WTC11 (cell line): ENCODE results near the gene WWOX.

Experiments
- ATF2 ChIP-seq: sonication (generic); formaldehyde crosslinking; IDR thresholded peaks from 2 replicates; pipeline ENCODE4 v1.8.1; 2022; ENCODE audit warnings: low read depth, missing genetic modification reagents, borderline replicate concordance
- CREB1 ChIP-seq: sonication (generic); formaldehyde crosslinking; IDR thresholded peaks from 2 replicates; pipeline ENCODE4 v1.8.0; 2023; ENCODE audit warnings: mild to moderate bottlenecking, missing genetic modification reagents
- E2F4 ChIP-seq: sonication (generic); formaldehyde crosslinking; IDR thresholded peaks from 2 replicates; pipeline ENCODE4 v1.8.1; 2022; ENCODE audit warnings: low read depth, mild to moderate bottlenecking, moderate library complexity, missing genetic modification reagents, borderline replicate concordance
- FOXJ3 ChIP-seq: sonication (generic); formaldehyde crosslinking; IDR thresholded peaks from 2 replicates; pipeline ENCODE4 v1.9.0; 2021; ENCODE audit warnings: missing genetic modification reagents, mild to moderate bottlenecking, borderline replicate concordance
- NR2C2 ChIP-seq: sonication (generic); formaldehyde crosslinking; IDR thresholded peaks from 2 replicates; pipeline ENCODE4 v1.8.0; 2022; ENCODE audit warnings: mild to moderate bottlenecking, missing genetic modification reagents
- SP1 ChIP-seq: sonication (generic); formaldehyde crosslinking; conservative IDR thresholded peaks from 2 replicates; pipeline ENCODE4 v1.8.1; 2022; ENCODE audit warnings: missing genetic modification reagents
- TCF7 ChIP-seq: sonication (generic); formaldehyde crosslinking; IDR thresholded peaks from 2 replicates; pipeline ENCODE4 v1.8.0; 2022; ENCODE audit warnings: mild to moderate bottlenecking, low read depth, missing genetic modification reagents, moderate library complexity
- ZNF532 ChIP-seq: fragments of 250-450 bp; sonication (Bioruptor Pico); IDR thresholded peaks from 2 replicates; pipeline ENCODE4 v1.9.0; 2021; ENCODE audit warnings: mild to moderate bottlenecking, borderline replicate concordance
- TF ChIP-seq, protein P1 (sequence below): fragments of 200-600 bp; IDR thresholded peaks from 2 replicates; pipeline ENCODE4 v1.8.0; 2022; ENCODE audit warnings: antibody characterized with exemption
- TF ChIP-seq, protein P2 (sequence below): sonication (generic); formaldehyde crosslinking; IDR thresholded peaks from 2 replicates; pipeline ENCODE4 v1.8.0; 2022; ENCODE audit warnings: mild to moderate bottlenecking, missing genetic modification reagents
- TF ChIP-seq, protein P3 (sequence below): sonication (generic); formaldehyde crosslinking; IDR thresholded peaks from 2 replicates; pipeline ENCODE4 v1.8.0; 2022; ENCODE audit warnings: missing genetic modification reagents
- TF ChIP-seq, protein P4 (sequence below): sonication (generic); formaldehyde crosslinking; IDR thresholded peaks from 2 replicates; pipeline ENCODE4 v1.8.0; 2023; ENCODE audit warnings: mild to moderate bottlenecking, missing genetic modification reagents

- TF ChIP-seq, protein P1, sequence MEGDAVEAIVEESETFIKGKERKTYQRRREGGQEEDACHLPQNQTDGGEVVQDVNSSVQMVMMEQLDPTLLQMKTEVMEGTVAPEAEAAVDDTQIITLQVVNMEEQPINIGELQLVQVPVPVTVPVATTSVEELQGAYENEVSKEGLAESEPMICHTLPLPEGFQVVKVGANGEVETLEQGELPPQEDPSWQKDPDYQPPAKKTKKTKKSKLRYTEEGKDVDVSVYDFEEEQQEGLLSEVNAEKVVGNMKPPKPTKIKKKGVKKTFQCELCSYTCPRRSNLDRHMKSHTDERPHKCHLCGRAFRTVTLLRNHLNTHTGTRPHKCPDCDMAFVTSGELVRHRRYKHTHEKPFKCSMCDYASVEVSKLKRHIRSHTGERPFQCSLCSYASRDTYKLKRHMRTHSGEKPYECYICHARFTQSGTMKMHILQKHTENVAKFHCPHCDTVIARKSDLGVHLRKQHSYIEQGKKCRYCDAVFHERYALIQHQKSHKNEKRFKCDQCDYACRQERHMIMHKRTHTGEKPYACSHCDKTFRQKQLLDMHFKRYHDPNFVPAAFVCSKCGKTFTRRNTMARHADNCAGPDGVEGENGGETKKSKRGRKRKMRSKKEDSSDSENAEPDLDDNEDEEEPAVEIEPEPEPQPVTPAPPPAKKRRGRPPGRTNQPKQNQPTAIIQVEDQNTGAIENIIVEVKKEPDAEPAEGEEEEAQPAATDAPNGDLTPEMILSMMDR = no peak
- TF ChIP-seq, protein P2, sequence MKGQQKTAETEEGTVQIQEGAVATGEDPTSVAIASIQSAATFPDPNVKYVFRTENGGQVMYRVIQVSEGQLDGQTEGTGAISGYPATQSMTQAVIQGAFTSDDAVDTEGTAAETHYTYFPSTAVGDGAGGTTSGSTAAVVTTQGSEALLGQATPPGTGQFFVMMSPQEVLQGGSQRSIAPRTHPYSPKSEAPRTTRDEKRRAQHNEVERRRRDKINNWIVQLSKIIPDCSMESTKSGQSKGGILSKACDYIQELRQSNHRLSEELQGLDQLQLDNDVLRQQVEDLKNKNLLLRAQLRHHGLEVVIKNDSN (CRISPR knock-in tag) = no peak
- TF ChIP-seq FOXJ3 (CRISPR knock-in tag) = no peak
- no peak for TF ChIP-seq NR2C2 (CRISPR knock-in tag)
- no peak for TF ChIP-seq E2F4 (CRISPR knock-in tag)
- TF ChIP-seq, protein P3, sequence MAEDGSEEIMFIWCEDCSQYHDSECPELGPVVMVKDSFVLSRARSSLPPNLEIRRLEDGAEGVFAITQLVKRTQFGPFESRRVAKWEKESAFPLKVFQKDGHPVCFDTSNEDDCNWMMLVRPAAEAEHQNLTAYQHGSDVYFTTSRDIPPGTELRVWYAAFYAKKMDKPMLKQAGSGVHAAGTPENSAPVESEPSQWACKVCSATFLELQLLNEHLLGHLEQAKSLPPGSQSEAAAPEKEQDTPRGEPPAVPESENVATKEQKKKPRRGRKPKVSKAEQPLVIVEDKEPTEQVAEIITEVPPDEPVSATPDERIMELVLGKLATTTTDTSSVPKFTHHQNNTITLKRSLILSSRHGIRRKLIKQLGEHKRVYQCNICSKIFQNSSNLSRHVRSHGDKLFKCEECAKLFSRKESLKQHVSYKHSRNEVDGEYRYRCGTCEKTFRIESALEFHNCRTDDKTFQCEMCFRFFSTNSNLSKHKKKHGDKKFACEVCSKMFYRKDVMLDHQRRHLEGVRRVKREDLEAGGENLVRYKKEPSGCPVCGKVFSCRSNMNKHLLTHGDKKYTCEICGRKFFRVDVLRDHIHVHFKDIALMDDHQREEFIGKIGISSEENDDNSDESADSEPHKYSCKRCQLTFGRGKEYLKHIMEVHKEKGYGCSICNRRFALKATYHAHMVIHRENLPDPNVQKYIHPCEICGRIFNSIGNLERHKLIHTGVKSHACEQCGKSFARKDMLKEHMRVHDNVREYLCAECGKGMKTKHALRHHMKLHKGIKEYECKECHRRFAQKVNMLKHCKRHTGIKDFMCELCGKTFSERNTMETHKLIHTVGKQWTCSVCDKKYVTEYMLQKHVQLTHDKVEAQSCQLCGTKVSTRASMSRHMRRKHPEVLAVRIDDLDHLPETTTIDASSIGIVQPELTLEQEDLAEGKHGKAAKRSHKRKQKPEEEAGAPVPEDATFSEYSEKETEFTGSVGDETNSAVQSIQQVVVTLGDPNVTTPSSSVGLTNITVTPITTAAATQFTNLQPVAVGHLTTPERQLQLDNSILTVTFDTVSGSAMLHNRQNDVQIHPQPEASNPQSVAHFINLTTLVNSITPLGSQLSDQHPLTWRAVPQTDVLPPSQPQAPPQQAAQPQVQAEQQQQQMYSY (CRISPR knock-in tag) = no peak
- TF ChIP-seq SP1 (CRISPR knock-in tag) = no peak
- TF ChIP-seq CREB1 = no peak
- TF ChIP-seq ZNF532 (CRISPR knock-in tag) = no peak
- no peak for TF ChIP-seq ATF2 (CRISPR knock-in tag)
- TF ChIP-seq TCF7 (CRISPR knock-in tag) = no peak
- TF ChIP-seq, protein P4, sequence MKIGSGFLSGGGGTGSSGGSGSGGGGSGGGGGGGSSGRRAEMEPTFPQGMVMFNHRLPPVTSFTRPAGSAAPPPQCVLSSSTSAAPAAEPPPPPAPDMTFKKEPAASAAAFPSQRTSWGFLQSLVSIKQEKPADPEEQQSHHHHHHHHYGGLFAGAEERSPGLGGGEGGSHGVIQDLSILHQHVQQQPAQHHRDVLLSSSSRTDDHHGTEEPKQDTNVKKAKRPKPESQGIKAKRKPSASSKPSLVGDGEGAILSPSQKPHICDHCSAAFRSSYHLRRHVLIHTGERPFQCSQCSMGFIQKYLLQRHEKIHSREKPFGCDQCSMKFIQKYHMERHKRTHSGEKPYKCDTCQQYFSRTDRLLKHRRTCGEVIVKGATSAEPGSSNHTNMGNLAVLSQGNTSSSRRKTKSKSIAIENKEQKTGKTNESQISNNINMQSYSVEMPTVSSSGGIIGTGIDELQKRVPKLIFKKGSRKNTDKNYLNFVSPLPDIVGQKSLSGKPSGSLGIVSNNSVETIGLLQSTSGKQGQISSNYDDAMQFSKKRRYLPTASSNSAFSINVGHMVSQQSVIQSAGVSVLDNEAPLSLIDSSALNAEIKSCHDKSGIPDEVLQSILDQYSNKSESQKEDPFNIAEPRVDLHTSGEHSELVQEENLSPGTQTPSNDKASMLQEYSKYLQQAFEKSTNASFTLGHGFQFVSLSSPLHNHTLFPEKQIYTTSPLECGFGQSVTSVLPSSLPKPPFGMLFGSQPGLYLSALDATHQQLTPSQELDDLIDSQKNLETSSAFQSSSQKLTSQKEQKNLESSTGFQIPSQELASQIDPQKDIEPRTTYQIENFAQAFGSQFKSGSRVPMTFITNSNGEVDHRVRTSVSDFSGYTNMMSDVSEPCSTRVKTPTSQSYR = no peak
Measured at GRCh38 chr16:78609402-78610274, 510.2 kb downstream of the WWOX start.
